Osteocyte (in vitro differentiated cells): ENCODE data around the gene COG7. TPM values are rescaled to one million over a fixed set of nuclear protein-coding genes. Genes with fewer than 3 reads are reported as not detected.
"Not testable (repeated sequence)": the region's sequence is repeated elsewhere in the genome, so short reads cannot be mapped to it uniquely, and the experiment has no call there.

Experiments used
- DNase-seq: peaks from one replicate; pipeline ENCODE4 v3.0.0; 2021; ENCODE audit warnings: mixed read lengths; ENCODE audit not compliant: unreplicated experiment; ENCODE audit errors: extremely low spot score
- H3K27ac Mint-ChIP-seq: one replicate; pipeline ENCODE4 v1.8.0; 2021; ENCODE audit warnings: mild to moderate bottlenecking, mixed read lengths; ENCODE audit not compliant: unreplicated experiment
- H3K27me3 Mint-ChIP-seq: one replicate; pipeline ENCODE4 v1.8.0; 2021; ENCODE audit warnings: mixed read lengths; ENCODE audit not compliant: unreplicated experiment
- H3K36me3 Mint-ChIP-seq: one replicate; pipeline ENCODE4 v1.8.0; 2021; ENCODE audit warnings: mixed read lengths; ENCODE audit not compliant: unreplicated experiment
- H3K4me1 Mint-ChIP-seq: one replicate; pipeline ENCODE4 v1.8.0; 2021; ENCODE audit warnings: mixed read lengths; ENCODE audit not compliant: unreplicated experiment
- H3K4me3 Mint-ChIP-seq: one replicate; pipeline ENCODE4 v1.8.0; 2021; ENCODE audit warnings: mild to moderate bottlenecking, moderate library complexity, mixed read lengths; ENCODE audit not compliant: unreplicated experiment
- H3K9me3 Mint-ChIP-seq: one replicate; pipeline ENCODE4 v1.8.0; 2021; ENCODE audit warnings: mixed read lengths; ENCODE audit not compliant: unreplicated experiment
- CTCF ChIP-seq: fragments of 200-600 bp; sonication (generic); IDR thresholded peaks from 2 replicates; pipeline ENCODE4 v1.5.0; 2021; ENCODE audit warnings: antibody characterized with exemption, mild to moderate bottlenecking, moderate library complexity
- total RNA-seq: library from RNA; stranded (reverse); gene quantifications from 2 replicates; pipeline ENCODE4 v1.2.1, GENCODE V29; 2021

COG7 gene
- total RNA-seq, 1 donor from 2014 or later: 25.4 TPM

DNA sequence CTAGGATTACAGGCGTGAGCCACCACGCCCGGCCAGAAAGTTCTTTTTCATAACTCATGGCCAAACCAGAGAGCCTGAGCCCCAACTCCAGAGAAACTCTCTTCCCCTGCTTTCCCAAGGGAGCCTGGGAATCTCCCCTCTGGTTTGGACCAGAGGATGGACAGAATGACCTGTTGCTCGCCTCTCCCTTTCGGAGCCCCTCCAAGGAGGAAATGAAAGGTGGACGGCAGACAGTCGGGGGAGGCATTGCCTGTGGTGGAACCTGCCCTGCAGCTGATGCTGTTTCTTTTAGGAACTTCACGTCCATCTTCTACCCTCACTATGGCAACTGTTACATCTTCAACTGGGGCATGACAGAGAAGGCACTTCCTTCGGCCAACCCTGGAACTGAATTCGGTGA lies 85.4 kb downstream of the COG7 start:
- Mint-ChIP-seq H3K36me3 (no peaks in the 10 kb centered on the region), H3K4me1 (no peaks in the 10 kb centered on the region), H3K9me3 (no peaks in the 10 kb centered on the region), H3K27ac (no peak overlapping the region), H3K4me3 (no peak overlapping the region), H3K27me3 (peaks cover 6% of the 10 kb centered on the region)
- TF ChIP-seq CTCF: no peak
- no peak for DNase-seq

GRCh38 chr16:23366341-23366740 lies 86.6 kb downstream of the COG7 start:
- not testable (repeated sequence) for H3K36me3 Mint-ChIP-seq, DNase-seq, H3K27ac Mint-ChIP-seq, H3K4me3 Mint-ChIP-seq, H3K27me3 Mint-ChIP-seq, H3K9me3 Mint-ChIP-seq, H3K4me1 Mint-ChIP-seq

DNA sequence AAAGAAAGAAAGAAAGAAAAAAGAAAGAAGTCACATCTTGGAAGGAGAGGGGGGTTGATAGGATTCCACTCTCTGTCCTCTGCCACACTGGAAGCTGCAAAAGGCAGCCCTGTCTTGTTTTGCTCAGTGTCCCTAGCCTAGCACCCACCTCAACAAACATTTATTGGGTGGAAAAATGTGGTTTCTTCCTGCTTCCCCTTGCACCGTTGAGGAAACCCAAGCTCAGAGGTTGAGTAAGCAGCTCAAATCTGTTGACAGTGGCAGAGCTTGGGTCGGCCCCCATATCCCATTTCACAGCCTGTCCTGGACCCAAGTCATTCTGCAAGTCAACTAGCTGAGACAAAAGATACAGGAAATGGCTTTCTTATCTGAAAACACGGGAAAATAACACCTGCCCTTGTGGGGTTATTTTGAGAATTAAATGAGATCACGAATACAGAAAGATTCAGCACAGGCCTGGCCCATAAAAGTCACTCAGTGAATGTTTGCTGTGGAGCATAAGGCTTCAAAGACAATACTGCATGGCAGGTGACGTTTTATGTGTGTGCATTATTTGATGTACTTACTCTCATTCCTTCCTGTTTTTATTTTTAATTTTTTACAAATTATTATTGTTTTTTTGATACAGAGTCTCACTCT lies 87.3 kb downstream of the COG7 start:
- DNase-seq: no peak
- Mint-ChIP-seq H3K27me3 (peaks cover 6% of the 10 kb centered on the region), H3K9me3 (no peaks in the 10 kb centered on the region), H3K4me3 (no peak overlapping the region), H3K36me3 (no peaks in the 10 kb centered on the region), H3K4me1 (no peaks in the 10 kb centered on the region), H3K27ac (no peak overlapping the region)
- TF ChIP-seq CTCF: no peak

DNA sequence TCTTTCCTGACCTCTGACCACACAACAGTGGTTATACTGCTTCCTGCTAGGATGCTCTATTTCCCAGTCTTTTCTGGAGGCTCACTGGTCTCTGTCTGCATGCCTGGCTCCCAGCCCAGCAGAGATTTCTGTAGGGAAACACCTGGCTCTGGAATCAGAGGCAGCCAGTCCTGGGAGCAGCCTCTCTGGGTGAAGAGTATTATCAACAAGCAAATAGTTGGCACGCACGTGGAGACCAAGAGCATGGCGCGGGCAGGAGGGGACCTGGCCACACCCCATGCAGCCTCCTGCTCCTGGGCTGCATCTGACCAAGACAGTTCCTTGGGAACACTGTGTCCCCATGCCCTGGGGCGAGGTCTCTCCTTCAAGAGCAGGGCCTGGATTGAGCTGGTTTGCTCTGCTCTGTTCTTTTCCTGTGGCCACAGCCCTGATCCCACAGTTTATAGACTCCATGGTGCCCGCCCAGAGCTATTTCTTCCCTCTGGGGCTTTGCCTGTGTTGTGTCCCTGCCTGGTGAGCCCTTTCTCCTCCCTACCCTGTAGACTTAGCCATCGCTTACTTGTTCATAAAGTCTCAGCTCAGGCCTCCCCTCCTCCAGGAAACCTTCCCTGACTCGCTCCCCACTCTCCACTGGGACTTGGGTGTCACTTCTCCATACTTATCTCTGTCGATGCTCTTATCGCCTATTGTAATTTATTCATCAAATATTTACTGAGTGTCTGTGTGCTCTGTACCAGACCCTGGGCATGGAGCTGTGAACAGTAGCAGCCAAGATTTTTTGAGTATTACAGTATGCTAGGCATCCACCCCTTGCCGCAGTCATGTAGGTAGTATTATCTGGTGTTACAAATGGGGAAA lies 90.3 kb downstream of the COG7 start:
- no peak for TF ChIP-seq CTCF
- no peaks in the 10 kb centered on the region for H3K36me3 Mint-ChIP-seq
- no peak for DNase-seq
- H3K4me3 Mint-ChIP-seq: no peak overlapping the region
- no peak overlapping the region for H3K27ac Mint-ChIP-seq
- H3K27me3 Mint-ChIP-seq: no peaks in the 10 kb centered on the region
- H3K4me1 Mint-ChIP-seq: no peaks in the 10 kb centered on the region
- H3K9me3 Mint-ChIP-seq: no peaks in the 10 kb centered on the region

DNA sequence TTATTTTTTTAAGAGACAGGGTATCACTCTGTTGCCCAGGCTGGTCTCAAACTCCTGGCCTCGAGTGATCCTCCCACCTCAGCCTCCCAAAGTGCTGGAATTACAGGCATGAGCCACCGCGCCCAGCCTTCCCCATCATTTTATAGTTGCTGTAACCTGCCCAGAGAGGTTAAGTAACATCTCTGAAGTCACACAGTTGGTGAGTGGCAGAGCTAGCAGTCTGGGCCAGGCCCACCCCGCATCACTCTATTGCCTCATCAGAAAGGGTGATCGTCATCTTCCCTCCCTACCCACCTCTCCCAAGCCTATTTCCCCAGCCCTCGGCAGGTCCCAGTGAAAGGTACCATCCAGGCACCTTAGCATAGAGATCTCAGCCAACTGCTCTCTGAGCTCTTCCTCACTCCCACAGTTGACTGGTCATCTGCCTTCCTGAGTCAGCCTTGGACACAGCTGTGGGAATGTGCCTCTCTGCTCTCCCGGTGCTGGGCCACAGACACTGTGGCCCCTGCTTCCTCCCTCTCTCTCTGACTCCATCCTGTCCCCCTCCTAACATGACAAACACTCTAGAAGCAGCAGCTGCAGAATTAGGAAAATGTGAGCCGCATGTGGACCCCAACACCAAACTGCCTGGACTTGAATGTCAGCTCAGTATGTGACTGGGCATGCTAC lies 93.8 kb downstream of the COG7 start:
- no peak for TF ChIP-seq CTCF
- Mint-ChIP-seq H3K27me3 (no peaks in the 10 kb centered on the region), H3K4me3 (no peak overlapping the region), H3K9me3 (no peaks in the 10 kb centered on the region), H3K4me1 (no peaks in the 10 kb centered on the region), H3K36me3 (no peaks in the 10 kb centered on the region), H3K27ac (no peak overlapping the region)
- DNase-seq: no peak
